ENCODE results near the gene MRPL12.
A peak's percentile ranks its signal among the peaks of the same experiment; 100 is the strongest.

The MRPL12 gene

GRCh38 chr17:81701288-81702071 is 1.7 kb upstream of the MRPL12 start (continued):
- no peak for TF ChIP-seq SP3 (tag by site-specific recombination; IDR thresholded peaks at IDR 0.05)
- TF ChIP-seq ZNF324 (tag by site-specific recombination; IDR thresholded peaks at IDR 0.05), result no peak
- no peak for TF ChIP-seq IKZF3 (tag by site-specific recombination; IDR thresholded peaks at IDR 0.05)
- peak; percentile 38 for TF ChIP-seq SCRT2 (tag by site-specific recombination; IDR thresholded peaks at IDR 0.05)
- TF ChIP-seq, protein P1, sequence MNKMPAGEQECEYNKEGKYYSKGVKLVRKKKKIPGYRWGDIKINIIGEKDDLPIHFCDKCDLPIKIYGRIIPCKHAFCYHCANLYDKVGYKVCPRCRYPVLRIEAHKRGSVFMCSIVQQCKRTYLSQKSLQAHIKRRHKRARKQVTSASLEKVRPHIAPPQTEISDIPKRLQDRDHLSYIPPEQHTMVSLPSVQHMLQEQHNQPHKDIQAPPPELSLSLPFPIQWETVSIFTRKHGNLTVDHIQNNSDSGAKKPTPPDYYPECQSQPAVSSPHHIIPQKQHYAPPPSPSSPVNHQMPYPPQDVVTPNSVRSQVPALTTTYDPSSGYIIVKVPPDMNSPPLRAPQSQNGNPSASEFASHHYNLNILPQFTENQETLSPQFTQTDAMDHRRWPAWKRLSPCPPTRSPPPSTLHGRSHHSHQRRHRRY (tag by site-specific recombination; IDR thresholded peaks at IDR 0.05), result peak; percentile 35; the same call in 1 of the 2 replicates
- no peak for TF ChIP-seq AEBP2 (tag by site-specific recombination; IDR thresholded peaks at IDR 0.05; ENCODE audit: borderline replicate concordance)
- TF ChIP-seq ZNF10 (tag by site-specific recombination; IDR thresholded peaks at IDR 0.05), result no peak
- TF ChIP-seq ZNF596 (tag by site-specific recombination; IDR thresholded peaks at IDR 0.05), result no peak
- TF ChIP-seq, protein P2, sequence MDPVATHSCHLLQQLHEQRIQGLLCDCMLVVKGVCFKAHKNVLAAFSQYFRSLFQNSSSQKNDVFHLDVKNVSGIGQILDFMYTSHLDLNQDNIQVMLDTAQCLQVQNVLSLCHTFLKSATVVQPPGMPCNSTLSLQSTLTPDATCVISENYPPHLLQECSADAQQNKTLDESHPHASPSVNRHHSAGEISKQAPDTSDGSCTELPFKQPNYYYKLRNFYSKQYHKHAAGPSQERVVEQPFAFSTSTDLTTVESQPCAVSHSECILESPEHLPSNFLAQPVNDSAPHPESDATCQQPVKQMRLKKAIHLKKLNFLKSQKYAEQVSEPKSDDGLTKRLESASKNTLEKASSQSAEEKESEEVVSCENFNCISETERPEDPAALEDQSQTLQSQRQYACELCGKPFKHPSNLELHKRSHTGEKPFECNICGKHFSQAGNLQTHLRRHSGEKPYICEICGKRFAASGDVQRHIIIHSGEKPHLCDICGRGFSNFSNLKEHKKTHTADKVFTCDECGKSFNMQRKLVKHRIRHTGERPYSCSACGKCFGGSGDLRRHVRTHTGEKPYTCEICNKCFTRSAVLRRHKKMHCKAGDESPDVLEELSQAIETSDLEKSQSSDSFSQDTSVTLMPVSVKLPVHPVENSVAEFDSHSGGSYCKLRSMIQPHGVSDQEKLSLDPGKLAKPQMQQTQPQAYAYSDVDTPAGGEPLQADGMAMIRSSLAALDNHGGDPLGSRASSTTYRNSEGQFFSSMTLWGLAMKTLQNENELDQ (tag by site-specific recombination; IDR thresholded peaks at IDR 0.05; ENCODE audit: low read depth), result no peak
- no peak for TF ChIP-seq ZNF169 (tag by site-specific recombination; IDR thresholded peaks at IDR 0.05)
- no peak; the same call in 1 of the 2 replicates for TF ChIP-seq SP7 (tag by site-specific recombination; IDR thresholded peaks at IDR 0.05)
- no peak for TF ChIP-seq KLF16 (tag by site-specific recombination; IDR thresholded peaks at IDR 0.05)
- TF ChIP-seq ZNF239 (tag by site-specific recombination; IDR thresholded peaks at IDR 0.05), result no peak
- no peak for TF ChIP-seq ZNF302 (tag by site-specific recombination; IDR thresholded peaks at IDR 0.05; ENCODE audit: low read depth)
- no peak for TF ChIP-seq FEZF1 (tag by site-specific recombination; IDR thresholded peaks at IDR 0.05)
- TF ChIP-seq ZNF140 (tag by site-specific recombination; IDR thresholded peaks at IDR 0.05), result no peak
- TF ChIP-seq ZNF701 (tag by site-specific recombination; IDR thresholded peaks at IDR 0.05), result no peak
- no peak for TF ChIP-seq GFI1B (tag by site-specific recombination; IDR thresholded peaks at IDR 0.05)
- no peak for TF ChIP-seq ZSCAN23 (tag by site-specific recombination; IDR thresholded peaks at IDR 0.05)
- no peak for TF ChIP-seq ZNF654 (tag by site-specific recombination; IDR thresholded peaks at IDR 0.05; ENCODE audit: low read depth)
- peak; percentile 89 for TF ChIP-seq PATZ1 (tag by site-specific recombination; IDR thresholded peaks at IDR 0.05)
- TF ChIP-seq KLF10 (tag by site-specific recombination; IDR thresholded peaks at IDR 0.05), result no peak
- TF ChIP-seq ZSCAN30 (tag by site-specific recombination; IDR thresholded peaks at IDR 0.05), result peak; percentile 66; the same call in 1 of the 2 replicates
- no peak for TF ChIP-seq ZBTB7A (tag by site-specific recombination; IDR thresholded peaks at IDR 0.05; ENCODE audit: low read depth)
- no peak for TF ChIP-seq ZNF585B (tag by site-specific recombination; IDR thresholded peaks at IDR 0.05)
- TF ChIP-seq ZNF211 (tag by site-specific recombination; IDR thresholded peaks at IDR 0.05; ENCODE audit: low read depth), result no peak
- TF ChIP-seq PRDM10 (tag by site-specific recombination; IDR thresholded peaks at IDR 0.05), result no peak
- no peak for TF ChIP-seq ZNF121 (tag by site-specific recombination; IDR thresholded peaks at IDR 0.05)
- TF ChIP-seq, protein P3, sequence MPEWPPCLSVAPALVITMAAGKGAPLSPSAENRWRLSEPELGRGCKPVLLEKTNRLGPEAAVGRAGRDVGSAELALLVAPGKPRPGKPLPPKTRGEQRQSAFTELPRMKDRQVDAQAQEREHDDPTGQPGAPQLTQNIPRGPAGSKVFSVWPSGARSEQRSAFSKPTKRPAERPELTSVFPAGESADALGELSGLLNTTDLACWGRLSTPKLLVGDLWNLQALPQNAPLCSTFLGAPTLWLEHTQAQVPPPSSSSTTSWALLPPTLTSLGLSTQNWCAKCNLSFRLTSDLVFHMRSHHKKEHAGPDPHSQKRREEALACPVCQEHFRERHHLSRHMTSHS (tag by site-specific recombination; IDR thresholded peaks at IDR 0.05), result no peak
- TF ChIP-seq TRIM28 (IDR thresholded peaks at IDR 0.05; ENCODE audit: borderline replicate concordance, low read length), result no peak

Data from HEK293 (cell line).